ENCODE results near the gene MEGF11. TPM values are rescaled to one million over a fixed set of nuclear protein-coding genes. Genes with fewer than 3 reads are reported as not detected.

The MEGF11 gene
- total and polyA plus RNA-seq, 8 donors = 0.05 to 0.92 (median 0.14) TPM; not detected in 4

DNA sequence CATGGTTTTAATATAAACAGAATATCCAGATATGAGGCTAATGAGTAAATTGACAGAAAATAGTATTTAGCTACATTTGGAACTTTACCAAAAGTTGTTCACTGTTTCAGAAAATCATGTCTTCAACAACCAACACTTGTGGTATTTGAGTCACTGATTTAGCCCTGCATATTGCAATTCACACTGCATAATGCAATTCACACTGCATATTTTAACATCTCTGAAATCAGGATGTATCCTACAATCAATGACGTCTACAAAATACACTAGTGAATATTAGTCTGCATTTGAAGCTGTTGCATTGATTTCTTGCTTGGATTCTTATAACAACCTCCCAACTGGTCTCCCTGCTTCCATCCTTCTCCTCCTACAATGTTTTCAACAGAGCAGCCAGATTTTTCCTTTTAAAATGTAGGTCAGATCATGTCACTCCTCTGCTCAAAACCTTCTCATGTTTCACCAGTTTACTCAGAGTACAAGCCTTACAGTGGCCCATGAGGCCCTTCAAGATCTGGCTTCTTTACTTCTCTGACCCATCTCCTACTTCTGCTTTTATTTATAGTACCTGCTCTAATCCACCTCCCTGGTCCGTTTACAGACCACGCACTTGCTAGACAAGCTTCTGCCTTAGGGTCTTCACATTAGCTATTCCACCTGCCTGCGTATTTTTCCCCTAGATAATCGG is 395.7 kb downstream of the MEGF11 start:
- Histone ChIP-seq H3K27ac (no peak overlapping the region), H3K4me1 (no peaks in the 10 kb centered on the region), H3K9me3 (no peaks in the 10 kb centered on the region), H3K4me3 (no peak overlapping the region), H3K27me3 (no peaks in the 10 kb centered on the region), H3K36me3 (no peaks in the 10 kb centered on the region)
- no peak for TF ChIP-seq EP300 (IDR thresholded peaks at IDR 0.05)
- TF ChIP-seq POLR2A (IDR thresholded peaks at IDR 0.05) = no peak
- no peak for TF ChIP-seq POLR2AphosphoS5 (IDR thresholded peaks at IDR 0.05)
- TF ChIP-seq, protein P1, sequence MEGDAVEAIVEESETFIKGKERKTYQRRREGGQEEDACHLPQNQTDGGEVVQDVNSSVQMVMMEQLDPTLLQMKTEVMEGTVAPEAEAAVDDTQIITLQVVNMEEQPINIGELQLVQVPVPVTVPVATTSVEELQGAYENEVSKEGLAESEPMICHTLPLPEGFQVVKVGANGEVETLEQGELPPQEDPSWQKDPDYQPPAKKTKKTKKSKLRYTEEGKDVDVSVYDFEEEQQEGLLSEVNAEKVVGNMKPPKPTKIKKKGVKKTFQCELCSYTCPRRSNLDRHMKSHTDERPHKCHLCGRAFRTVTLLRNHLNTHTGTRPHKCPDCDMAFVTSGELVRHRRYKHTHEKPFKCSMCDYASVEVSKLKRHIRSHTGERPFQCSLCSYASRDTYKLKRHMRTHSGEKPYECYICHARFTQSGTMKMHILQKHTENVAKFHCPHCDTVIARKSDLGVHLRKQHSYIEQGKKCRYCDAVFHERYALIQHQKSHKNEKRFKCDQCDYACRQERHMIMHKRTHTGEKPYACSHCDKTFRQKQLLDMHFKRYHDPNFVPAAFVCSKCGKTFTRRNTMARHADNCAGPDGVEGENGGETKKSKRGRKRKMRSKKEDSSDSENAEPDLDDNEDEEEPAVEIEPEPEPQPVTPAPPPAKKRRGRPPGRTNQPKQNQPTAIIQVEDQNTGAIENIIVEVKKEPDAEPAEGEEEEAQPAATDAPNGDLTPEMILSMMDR (IDR thresholded peaks at IDR 0.05) = no peak
- intact Hi-C loops (cut with DNase I; ENCODE audit: low total_unique reads) = no loop called here
- no peak for DNase-seq
- 63 to 71% (median 68%) methylated on average over 5 of the region's 5 CpGs for WGBS, 5 donors

DNA sequence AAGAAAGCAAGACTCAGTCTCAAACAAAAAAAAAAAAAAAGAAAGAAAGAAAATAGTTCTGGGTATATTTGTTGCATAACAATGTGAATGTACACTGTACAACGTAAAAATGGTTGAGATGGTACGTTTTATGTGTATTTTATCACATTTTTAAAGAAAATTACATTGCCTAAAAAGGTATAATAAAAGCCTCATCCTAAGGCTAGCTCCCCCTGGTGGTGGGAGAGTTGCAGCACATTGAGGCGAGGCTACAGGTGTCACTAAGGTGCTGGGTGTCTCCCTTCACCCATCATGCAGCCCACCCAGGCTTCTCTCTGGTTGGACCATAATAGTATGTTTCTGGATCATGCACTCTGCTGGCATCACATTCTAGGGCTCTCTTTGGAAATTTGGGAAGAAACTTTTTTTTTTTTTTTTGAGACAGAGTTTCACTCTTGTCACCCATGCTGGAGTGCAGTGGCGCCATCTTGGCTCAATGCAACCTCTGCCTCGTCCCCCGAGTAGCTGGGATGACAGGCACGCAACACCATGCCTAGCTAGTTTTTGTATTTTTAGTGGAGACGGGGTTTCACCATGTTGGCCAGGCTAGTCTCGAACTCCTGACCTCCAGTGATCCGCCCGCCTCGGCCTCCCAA is 396.6 kb downstream of the MEGF11 start:
- H3K4me1 ChIP-seq = no peaks in the 10 kb centered on the region
- intact Hi-C loops (cut with DNase I; ENCODE audit: low total_unique reads) = no loop called here
- no peaks in the 10 kb centered on the region for H3K9me3 ChIP-seq
- 65 to 69% (median 67%) methylated on average over 12 of the region's 12 CpGs for WGBS, 5 donors
- TF ChIP-seq, protein P1 (IDR thresholded peaks at IDR 0.05) = peak in 5 of 7 experiments; percentile 70 to 90 (median 77)
- TF ChIP-seq POLR2AphosphoS5 (IDR thresholded peaks at IDR 0.05) = no peak
- H3K36me3 ChIP-seq = no peaks in the 10 kb centered on the region
- no peaks in the 10 kb centered on the region for H3K27me3 ChIP-seq
- no peak overlapping the region for H3K27ac ChIP-seq
- no peak overlapping the region for H3K4me3 ChIP-seq
- DNase-seq = peak; percentile 74 to 83

DNA sequence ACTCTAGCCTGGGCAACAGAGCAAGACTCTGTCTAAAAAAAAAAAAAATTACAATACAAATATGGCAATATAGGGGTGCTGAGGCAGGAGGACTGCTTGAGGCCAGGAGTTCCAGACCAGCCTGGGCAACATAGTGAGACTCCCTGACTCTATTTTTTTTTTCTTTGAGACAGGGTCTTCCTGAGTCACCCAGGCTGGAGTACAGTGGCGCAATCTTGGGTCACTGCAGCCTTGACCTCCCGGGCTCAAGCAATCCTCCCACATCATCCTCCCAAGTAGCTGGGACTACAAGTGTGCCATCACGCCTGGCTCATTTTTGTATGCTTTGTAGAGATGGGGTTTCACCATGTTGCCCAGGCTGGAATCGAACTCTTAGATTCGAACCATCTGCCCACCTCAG is 401.6 kb downstream of the MEGF11 start:
- TF ChIP-seq POLR2A (IDR thresholded peaks at IDR 0.05) (no peak), EP300 (IDR thresholded peaks at IDR 0.05) (no peak), POLR2AphosphoS5 (IDR thresholded peaks at IDR 0.05) (no peak)
- TF ChIP-seq, protein P1 (IDR thresholded peaks at IDR 0.05) = no peak
- intact Hi-C loops (cut with DNase I; ENCODE audit: low total_unique reads) = no loop called here
- WGBS, 5 donors = 93 to 98% (median 93%) methylated on average over 5 of the region's 5 CpGs
- Histone ChIP-seq H3K9me3 (no peaks in the 10 kb centered on the region), H3K36me3 (no peaks in the 10 kb centered on the region), H3K4me1 (no peaks in the 10 kb centered on the region), H3K27ac (no peak overlapping the region), H3K27me3 (no peaks in the 10 kb centered on the region), H3K4me3 (no peak overlapping the region)
- no peak for DNase-seq

DNA sequence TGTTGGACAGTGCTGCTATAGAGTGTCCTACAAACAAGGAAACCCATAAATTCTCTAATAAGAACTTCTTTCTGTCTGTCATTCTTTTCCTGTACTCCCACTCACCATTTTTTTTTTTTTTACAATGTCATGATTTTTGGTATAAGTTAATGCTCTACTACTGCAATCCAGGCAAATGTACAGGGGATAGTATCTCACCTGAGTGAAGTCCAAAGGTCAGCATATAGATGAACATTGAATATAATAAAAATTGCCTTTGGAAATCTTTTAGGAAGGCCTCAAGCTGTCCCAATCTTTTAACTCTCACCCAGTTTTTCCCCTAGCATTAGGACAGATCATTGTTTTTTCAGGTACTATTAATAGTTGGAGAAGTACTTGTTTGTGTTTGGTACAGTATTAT is 405.6 kb downstream of the MEGF11 start:
- no peak overlapping the region for H3K27ac ChIP-seq
- H3K4me3 ChIP-seq = no peak overlapping the region
- no peaks in the 10 kb centered on the region for H3K27me3 ChIP-seq
- H3K36me3 ChIP-seq = no peaks in the 10 kb centered on the region
- no peak for DNase-seq
- intact Hi-C loops (cut with DNase I; ENCODE audit: low total_unique reads) = no loop called here
- H3K9me3 ChIP-seq = no peaks in the 10 kb centered on the region
- no peaks in the 10 kb centered on the region for H3K4me1 ChIP-seq
- TF ChIP-seq EP300 (IDR thresholded peaks at IDR 0.05) = no peak
- no peak for TF ChIP-seq POLR2A (IDR thresholded peaks at IDR 0.05)
- no peak for TF ChIP-seq POLR2AphosphoS5 (IDR thresholded peaks at IDR 0.05)
- TF ChIP-seq, protein P1 (IDR thresholded peaks at IDR 0.05) = no peak
